Measurements from ENCODE around the gene CD2BP2. TPM values are rescaled to one million over a fixed set of nuclear protein-coding genes. Genes with fewer than 3 reads are reported as not detected.
"Not testable (repeated sequence)": the region's sequence is repeated elsewhere in the genome, so short reads cannot be mapped to it uniquely, and the experiment has no call there.

The CD2BP2 gene
- total and polyA plus RNA-seq, 8 donors, result 24.8 to 36.5 (median 30.7) TPM

DNA sequence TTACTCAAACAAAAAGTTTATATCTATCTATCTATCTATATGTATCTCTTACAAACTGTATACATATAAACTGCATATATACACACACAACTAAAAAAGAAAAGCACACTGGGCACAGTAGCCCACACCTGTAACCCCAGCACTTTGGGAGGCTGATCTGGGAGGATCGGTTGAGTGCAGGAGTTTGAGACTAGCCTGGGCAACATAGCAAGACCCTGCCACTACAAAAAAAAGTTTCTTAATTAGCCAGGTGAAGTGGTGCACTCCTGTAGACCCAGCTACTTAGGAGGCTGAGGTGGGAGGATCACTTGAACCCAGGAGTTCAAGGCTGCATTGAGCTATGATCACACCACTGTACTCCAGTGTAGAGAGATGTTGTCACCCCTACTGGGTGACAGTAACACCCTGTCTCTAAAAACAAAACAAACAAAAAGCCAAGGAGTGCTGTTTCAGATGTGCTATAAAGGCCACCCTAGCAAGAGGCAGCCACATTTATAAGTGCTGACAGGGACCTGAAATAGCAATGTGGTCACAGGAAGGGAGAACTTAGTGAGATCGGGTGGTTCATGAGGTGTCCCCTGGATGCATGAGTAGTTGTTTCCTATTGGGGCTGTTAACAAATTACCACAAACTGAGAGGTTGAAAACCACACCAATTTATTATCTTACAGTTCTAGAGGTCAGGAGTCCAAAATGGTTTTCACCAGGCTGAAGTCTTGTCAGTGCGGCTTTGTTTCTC lies 4.8 kb downstream of the CD2BP2 start:
- ATAC-seq (no peak), FAIRE-seq (no peak), DNase-seq (no peak)
- Histone ChIP-seq H3K9me3 (no peaks in the 10 kb centered on the region), H3K4me3 (no peak overlapping the region), H3K4me1 (peaks cover 9 to 28% (median 23%) of the 10 kb centered on the region in 3 donors), H3K27me3 (no peaks in the 10 kb centered on the region), H3K36me3 (peaks cover 0 to 20% (median 12%) of the 10 kb centered on the region in 3 donors), H3K27ac (no peak overlapping the region)
- TF ChIP-seq, protein P1, sequence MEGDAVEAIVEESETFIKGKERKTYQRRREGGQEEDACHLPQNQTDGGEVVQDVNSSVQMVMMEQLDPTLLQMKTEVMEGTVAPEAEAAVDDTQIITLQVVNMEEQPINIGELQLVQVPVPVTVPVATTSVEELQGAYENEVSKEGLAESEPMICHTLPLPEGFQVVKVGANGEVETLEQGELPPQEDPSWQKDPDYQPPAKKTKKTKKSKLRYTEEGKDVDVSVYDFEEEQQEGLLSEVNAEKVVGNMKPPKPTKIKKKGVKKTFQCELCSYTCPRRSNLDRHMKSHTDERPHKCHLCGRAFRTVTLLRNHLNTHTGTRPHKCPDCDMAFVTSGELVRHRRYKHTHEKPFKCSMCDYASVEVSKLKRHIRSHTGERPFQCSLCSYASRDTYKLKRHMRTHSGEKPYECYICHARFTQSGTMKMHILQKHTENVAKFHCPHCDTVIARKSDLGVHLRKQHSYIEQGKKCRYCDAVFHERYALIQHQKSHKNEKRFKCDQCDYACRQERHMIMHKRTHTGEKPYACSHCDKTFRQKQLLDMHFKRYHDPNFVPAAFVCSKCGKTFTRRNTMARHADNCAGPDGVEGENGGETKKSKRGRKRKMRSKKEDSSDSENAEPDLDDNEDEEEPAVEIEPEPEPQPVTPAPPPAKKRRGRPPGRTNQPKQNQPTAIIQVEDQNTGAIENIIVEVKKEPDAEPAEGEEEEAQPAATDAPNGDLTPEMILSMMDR (IDR thresholded peaks at IDR 0.05), result no peak
- WGBS, 2 donors, result 93 to 94% methylated on average over 3 of the region's 3 CpGs
- intact Hi-C loops (cut with DNase I), result no loop called here

DNA sequence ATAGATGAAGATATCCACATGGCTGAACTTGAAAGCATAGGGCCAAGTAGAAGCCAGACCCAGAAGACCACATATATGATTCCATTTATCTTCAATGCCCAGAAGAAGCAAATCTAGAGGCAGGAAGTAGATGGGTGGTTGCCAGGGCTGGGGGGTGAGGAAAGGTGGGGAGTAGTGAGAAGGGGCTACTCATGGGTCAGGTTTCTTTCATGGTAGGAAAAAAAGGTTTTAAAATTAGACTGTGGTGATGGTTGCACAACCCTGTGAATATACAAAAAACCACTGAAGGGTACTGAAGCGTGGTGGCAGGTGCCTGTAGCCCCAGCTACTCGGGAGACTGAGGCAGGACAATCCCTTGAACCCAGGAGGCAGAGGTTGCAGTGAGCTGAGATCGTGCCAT lies 5.4 kb downstream of the CD2BP2 start:
- FAIRE-seq, result no peak
- DNase-seq, result no peak
- TF ChIP-seq, protein P1 (IDR thresholded peaks at IDR 0.05), result no peak
- H3K4me3 ChIP-seq, result no peak overlapping the region
- ATAC-seq, result no peak
- intact Hi-C loops (cut with DNase I), result no loop called here
- 88 to 97% methylated on average over 3 of the region's 3 CpGs for WGBS, 2 donors
- H3K27me3 ChIP-seq, result no peaks in the 10 kb centered on the region
- peaks cover 9 to 28% (median 23%) of the 10 kb centered on the region in 3 donors for H3K4me1 ChIP-seq
- H3K27ac ChIP-seq, result no peak overlapping the region
- no peaks in the 10 kb centered on the region for H3K9me3 ChIP-seq
- H3K36me3 ChIP-seq, result peaks cover 0 to 20% (median 12%) of the 10 kb centered on the region in 3 donors

DNA sequence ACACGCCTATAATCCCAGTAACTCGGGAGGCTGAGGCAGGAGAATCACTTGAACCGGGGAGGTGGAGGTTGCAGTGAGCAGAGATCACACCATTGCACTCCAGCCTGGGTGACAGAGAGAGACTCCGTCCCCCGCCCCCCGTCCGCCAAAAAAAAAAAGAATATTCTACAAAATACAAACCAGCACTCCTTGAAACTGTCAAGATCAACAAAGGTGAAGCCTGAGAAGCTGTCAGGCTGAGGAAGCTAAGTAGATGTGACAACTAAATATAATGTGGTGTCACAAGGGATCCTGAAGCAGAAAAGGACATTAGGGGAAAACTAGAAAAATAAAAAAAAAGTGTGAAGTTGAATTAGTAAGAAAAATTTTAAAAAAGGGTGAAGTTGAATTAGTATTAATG lies 6.2 kb downstream of the CD2BP2 start:
- 91 to 96% methylated on average over 7 of the region's 7 CpGs for WGBS, 2 donors
- ATAC-seq, result no peak
- Histone ChIP-seq H3K4me1 (peaks cover 9 to 25% (median 20%) of the 10 kb centered on the region in 3 donors), H3K36me3 (peaks cover 0 to 20% (median 12%) of the 10 kb centered on the region in 3 donors), H3K27ac (no peak overlapping the region), H3K4me3 (no peak overlapping the region), H3K27me3 (no peaks in the 10 kb centered on the region), H3K9me3 (no peaks in the 10 kb centered on the region)
- TF ChIP-seq, protein P1 (IDR thresholded peaks at IDR 0.05), result no peak
- FAIRE-seq, result no peak
- peak in 1 of 6 donors; percentile 5 for DNase-seq
- intact Hi-C loops (cut with DNase I), result no loop called here

- Histone ChIP-seq H3K27me3 (no peaks in the 10 kb centered on the region), H3K36me3 (peaks cover 0 to 20% (median 12%) of the 10 kb centered on the region in 3 donors), H3K9me3 (no peaks in the 10 kb centered on the region), H3K27ac (no peak overlapping the region), H3K4me1 (peaks cover 9 to 18% (median 13%) of the 10 kb centered on the region in 3 donors), H3K4me3 (no peak overlapping the region)
- WGBS, 2 donors, result 92 to 97% methylated on average over 8 of the region's 8 CpGs
- TF ChIP-seq, protein P1 (IDR thresholded peaks at IDR 0.05), result no peak
- intact Hi-C loops (cut with DNase I), result no loop called here
- ATAC-seq, result no peak
- FAIRE-seq, result no peak
- no peak for DNase-seq
These were observed 7.0 kb downstream of the CD2BP2 start for GRCh38 chr16:30348113-30348512.

DNA sequence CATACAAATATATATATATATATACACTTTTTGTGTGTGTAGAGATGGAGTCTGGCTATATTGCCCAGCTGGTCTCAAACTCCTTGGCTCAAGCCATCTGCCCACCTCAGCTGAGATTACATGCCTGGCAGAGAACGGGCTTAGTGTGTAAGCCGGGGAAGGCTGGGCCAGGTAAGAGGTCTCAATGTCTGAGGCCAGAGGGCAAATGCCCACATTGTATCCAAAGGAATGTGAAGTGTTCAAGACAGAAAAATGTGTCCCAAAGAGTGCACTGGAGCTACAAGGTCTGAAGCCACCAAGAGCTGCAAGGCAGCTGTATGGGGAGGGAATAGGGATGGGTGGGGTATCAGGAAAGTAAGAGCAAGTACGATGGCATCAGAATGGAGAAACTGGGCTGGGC lies 8.8 kb downstream of the CD2BP2 start:
- intact Hi-C loops (cut with DNase I), result no loop called here
- WGBS, 2 donors, result 87 to 93% methylated on average over 3 of the region's 3 CpGs
- Histone ChIP-seq H3K27me3 (no peaks in the 10 kb centered on the region), H3K36me3 (peaks cover 0 to 12% (median 12%) of the 10 kb centered on the region in 3 donors), H3K27ac (no peak overlapping the region), H3K4me3 (no peak overlapping the region), H3K9me3 (no peaks in the 10 kb centered on the region), H3K4me1 (peaks cover 0 to under 1% (median 0%) of the 10 kb centered on the region in 3 donors)
- TF ChIP-seq, protein P1 (IDR thresholded peaks at IDR 0.05), result no peak
- peak in 1 of 6 donors; percentile 13 for DNase-seq
- FAIRE-seq, result no peak
- ATAC-seq, result no peak

GRCh38 chr16:30343491-30343820 lies 11.7 kb downstream of the CD2BP2 start:
- 89 to 93% methylated on average over 11 of the region's 11 CpGs for WGBS, 2 donors
- intact Hi-C loops (cut with DNase I); ATAC-seq; H3K36me3 ChIP-seq; DNase-seq; H3K9me3 ChIP-seq; FAIRE-seq; H3K4me3 ChIP-seq; H3K4me1 ChIP-seq; H3K27ac ChIP-seq; H3K27me3 ChIP-seq: not testable (repeated sequence)
